ENCODE measurements around the gene FAM177B.

- no peak for TF ChIP-seq CTCF (IDR thresholded peaks at IDR 0.05)
- TF ChIP-seq POLR2A (IDR thresholded peaks at IDR 0.05), result no peak
Measured at GRCh38 chr1:222709700-222710153, 27.3 kb upstream of the FAM177B start.
